GM12878 (cell line): ENCODE data around the gene MYOZ2. TPM values are rescaled to one million over a fixed set of nuclear protein-coding genes. Genes with fewer than 3 reads are reported as not detected.
"Not testable (repeated sequence)": the region's sequence is repeated elsewhere in the genome, so short reads cannot be mapped to it uniquely, and the experiment has no call there.

Source experiments
- ATAC-seq: fragments of 200-7000 bp; cut with Tn5 transposase; 3 replicates; pipeline ENCODE4 v1.9.1; 2020; ENCODE audit warnings: mild to moderate bottlenecking, moderate library complexity
- BruUV-seq: library from RNA; stranded (reverse); fragments of 400-500 nt; replicated peaks from 2 replicates; lab custom pipeline; 2021; lab: Mats Ljungman, UMichigan
- CTCF ChIA-PET: fragments of 300-600 bp; sonication (Branson Sonifier 250); formaldehyde crosslinking; extraction: SDS; loops from one replicate; lab custom pipeline; 2021; ENCODE audit warnings: inconsistent platforms; lab: Yijun Ruan, JAX
- POLR2A ChIA-PET: fragments of 350-600 bp; formaldehyde crosslinking; extraction: SDS; loops from one replicate; lab custom pipeline; 2021; ENCODE audit warnings: inconsistent platforms; lab: Charles Lee
- RAD21 ChIA-PET: fragments of 300-600 bp; sonication (Branson Sonifier 250); formaldehyde crosslinking; loops from one replicate; lab custom pipeline; 2023; ENCODE audit warnings: antibody characterized with exemption; ENCODE audit not compliant: unreplicated experiment; lab: Charles Lee
- SMC1A ChIA-PET: fragments of 300-600 bp; sonication (Branson Sonifier 250); formaldehyde crosslinking; loops from one replicate; lab custom pipeline; 2023; ENCODE audit not compliant: unreplicated experiment, uncharacterized antibody; lab: Charles Lee
- DNase-seq: peaks from one replicate; pipeline ENCODE4 v3.0.0-alpha.2; 2011; ENCODE audit warnings: low read depth, low spot score
- FAIRE-seq: peaks from 3 replicates; lab custom pipeline; 2011; peaks lifted over from hg19 to GRCh38; lab: Jason Lieb, UNC
- H2AFZ ChIP-seq: 2 replicates; pipeline ENCODE4 v1.6.0; 2011; ENCODE audit warnings: low read depth, low read length, control low read depth; ENCODE audit not compliant: control insufficient read depth
- H3K27ac ChIP-seq: 2 replicates; pipeline ENCODE4 v1.5.1; 2011; ENCODE audit warnings: control low read depth; ENCODE audit not compliant: control insufficient read depth, insufficient read depth
- H3K27me3 ChIP-seq, 2 experiments: replicated peaks in 1 of 2; 2 replicates each; pipeline versions ENCODE4 v1.6.0 to v1.6.1; 2011; ENCODE audit warnings: low read length in 1 of 2; ENCODE audit not compliant: control insufficient read depth in 2 of 2, insufficient read depth in 2 of 2
- H3K36me3 ChIP-seq, 2 experiments: 2 replicates each; pipeline ENCODE4 v1.5.1; 2011; ENCODE audit warnings: low read length in 1 of 2; ENCODE audit not compliant: control insufficient read depth in 2 of 2, insufficient read depth in 2 of 2
- H3K4me1 ChIP-seq: 2 replicates; pipeline ENCODE4 v1.6.1; 2011; ENCODE audit warnings: mild to moderate bottlenecking, low read length, moderate library complexity, mixed read lengths; ENCODE audit not compliant: control insufficient read depth, insufficient read depth
- H3K4me2 ChIP-seq: 2 replicates; pipeline ENCODE4 v1.6.0; 2011; ENCODE audit warnings: control low read depth; ENCODE audit not compliant: control insufficient read depth, insufficient read depth
- H3K4me3 ChIP-seq: fragments of 200-600 bp; sonication (generic); 2 replicates; pipeline ENCODE4 v1.5.1; 2016
- H3K79me2 ChIP-seq: 2 replicates; pipeline ENCODE4 v1.6.0; 2011; ENCODE audit warnings: low read length; ENCODE audit not compliant: control insufficient read depth, insufficient read depth
- H3K9ac ChIP-seq: 2 replicates; pipeline ENCODE4 v1.8.0; 2011; ENCODE audit warnings: low read length, control low read depth, mixed read lengths; ENCODE audit not compliant: control insufficient read depth, insufficient read depth
- H3K9me3 ChIP-seq: replicated peaks from 3 replicates; pipeline ENCODE4 v1.5.1; 2011; ENCODE audit warnings: mild to moderate bottlenecking, low read length; ENCODE audit not compliant: control insufficient read depth, insufficient read depth
- H4K20me1 ChIP-seq: 2 replicates; pipeline ENCODE4 v1.6.0; 2011; ENCODE audit not compliant: control insufficient read depth, insufficient read depth
- CHD4 ChIP-seq: fragments of 200-600 bp; sonication (generic); IDR thresholded peaks from 2 replicates; pipeline ENCODE4 v1.6.1; 2016; ENCODE audit warnings: mild to moderate bottlenecking
- WGBS: methylation state at CpG from one replicate; pipeline ENCODE4 v1.1.6; 2016; ENCODE audit warnings: low lambda C conversion rate; ENCODE audit not compliant: insufficient replicate concordance, insufficient coverage; ENCODE audit errors: missing lambda C conversion rate; 5-methylcytosine and 5-hydroxymethylcytosine counted together
- in situ Hi-C: fragments of 300-500 bp; cut with MboI; formaldehyde crosslinking; loops from 9 replicates; pipeline ENCODE4 v1.14.3; 2018; ENCODE audit warnings: mixed read lengths
- intact Hi-C: fragments of 100-400 bp; cut with micrococcal nuclease; formaldehyde crosslinking; loops from one replicate; pipeline ENCODE4 v1.14.2; 2022; ENCODE audit not compliant: unreplicated experiment
- polyA plus RNA-seq, 11 experiments: library from polyadenylated mRNA; depleted of rRNA in 4 of 11; unstranded in 6 of 11; stranded (reverse) in 5 of 11; fragments of >200 nt; fragmentation: Nextera tagmentation in 4 of 11; fragmentation: Illumina TruSeq in 1 of 11; extraction: Ambion mirVana in 4 of 11; extraction: Trizol in 1 of 11; gene quantifications; 1 replicate in 1 of 11; 2 replicates in 10 of 11; pipeline versions ENCODE4 v1.2.1 to v1.2.3, GENCODE V29; 2011 to 2016; ENCODE audit warnings: inconsistent platforms in 2 of 11, missing spikeins in 2 of 11, low read depth in 1 of 11
- total RNA-seq, 4 experiments: library from RNA; depleted of rRNA in 3 of 4; stranded (reverse); fragments of >200 nt in 3 of 4; fragmentation: Illumina TruSeq in 1 of 4; extraction: Trizol in 1 of 4; gene quantifications; 2 replicates each; pipeline versions ENCODE4 v1.2.1 to v1.2.3, GENCODE V29; 2013 to 2021
- TF ChIP-seq, protein P1 (sequence below): fragments of 450-650 bp; conservative IDR thresholded peaks from 2 replicates; pipeline ENCODE4 v1.6.1; 2017; ENCODE audit warnings: mild to moderate bottlenecking, moderate library complexity

MYOZ2 gene
- total and polyA plus RNA-seq, 10 of the 15 experiments (the other 5 are each of a cell fraction or from before 2014, with no cell fraction given), result not detected

DNA sequence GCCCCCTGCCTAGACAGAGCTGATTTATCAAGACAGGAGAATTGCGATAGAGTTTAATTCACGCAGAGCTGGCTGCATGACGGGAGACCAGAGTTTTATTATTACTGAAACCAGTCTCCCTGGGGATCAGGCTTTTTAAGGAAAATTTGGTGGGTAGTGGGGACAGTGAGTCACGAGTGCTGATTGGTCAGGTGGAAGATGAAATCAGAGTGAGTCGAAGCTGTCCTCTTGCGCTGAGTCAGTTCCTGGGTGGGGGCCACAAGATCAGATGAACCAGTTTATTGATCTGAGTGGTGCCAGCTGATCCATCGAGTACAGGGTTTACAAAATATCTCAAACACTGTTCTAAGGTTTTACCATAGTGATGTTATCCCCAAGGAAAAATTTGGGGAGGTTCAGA, 36.6 kb downstream of the MYOZ2 start:
- Histone ChIP-seq H3K79me2 (no peaks in the 10 kb centered on the region), H3K4me1 (no peaks in the 10 kb centered on the region), H3K9me3 (no peaks in the 10 kb centered on the region), H3K9ac (no peak overlapping the region), H3K27me3 (no peaks in the 10 kb centered on the region), H4K20me1 (no peaks in the 10 kb centered on the region), H3K4me3 (no peak overlapping the region), H3K27ac (no peak overlapping the region), H3K36me3 (no peaks in the 10 kb centered on the region), H3K4me2 (no peak overlapping the region), H2AFZ (no peak overlapping the region)
- intact Hi-C loops (no loop called here), in situ Hi-C loops (no loop called here)
- ChIA-PET RAD21 (no interaction called here), POLR2A (no interaction called here), SMC1A (no interaction called here), CTCF (interaction anchor here (1.0 kb wide), 1 partner anchor 131 kb away, joined by 4 read pairs; no protein-coding TSS in a partner anchor)
- 42% methylated on average over 7 of the region's 7 CpGs for WGBS
- ATAC-seq (no peak), FAIRE-seq (no peak), DNase-seq (no peak)
- TF ChIP-seq CHD4, result no peak
- TF ChIP-seq, protein P1, sequence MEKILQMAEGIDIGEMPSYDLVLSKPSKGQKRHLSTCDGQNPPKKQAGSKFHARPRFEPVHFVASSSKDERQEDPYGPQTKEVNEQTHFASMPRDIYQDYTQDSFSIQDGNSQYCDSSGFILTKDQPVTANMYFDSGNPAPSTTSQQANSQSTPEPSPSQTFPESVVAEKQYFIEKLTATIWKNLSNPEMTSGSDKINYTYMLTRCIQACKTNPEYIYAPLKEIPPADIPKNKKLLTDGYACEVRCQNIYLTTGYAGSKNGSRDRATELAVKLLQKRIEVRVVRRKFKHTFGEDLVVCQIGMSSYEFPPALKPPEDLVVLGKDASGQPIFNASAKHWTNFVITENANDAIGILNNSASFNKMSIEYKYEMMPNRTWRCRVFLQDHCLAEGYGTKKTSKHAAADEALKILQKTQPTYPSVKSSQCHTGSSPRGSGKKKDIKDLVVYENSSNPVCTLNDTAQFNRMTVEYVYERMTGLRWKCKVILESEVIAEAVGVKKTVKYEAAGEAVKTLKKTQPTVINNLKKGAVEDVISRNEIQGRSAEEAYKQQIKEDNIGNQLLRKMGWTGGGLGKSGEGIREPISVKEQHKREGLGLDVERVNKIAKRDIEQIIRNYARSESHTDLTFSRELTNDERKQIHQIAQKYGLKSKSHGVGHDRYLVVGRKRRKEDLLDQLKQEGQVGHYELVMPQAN, result no peak
- BruUV-seq, result no TSS peak

DNA sequence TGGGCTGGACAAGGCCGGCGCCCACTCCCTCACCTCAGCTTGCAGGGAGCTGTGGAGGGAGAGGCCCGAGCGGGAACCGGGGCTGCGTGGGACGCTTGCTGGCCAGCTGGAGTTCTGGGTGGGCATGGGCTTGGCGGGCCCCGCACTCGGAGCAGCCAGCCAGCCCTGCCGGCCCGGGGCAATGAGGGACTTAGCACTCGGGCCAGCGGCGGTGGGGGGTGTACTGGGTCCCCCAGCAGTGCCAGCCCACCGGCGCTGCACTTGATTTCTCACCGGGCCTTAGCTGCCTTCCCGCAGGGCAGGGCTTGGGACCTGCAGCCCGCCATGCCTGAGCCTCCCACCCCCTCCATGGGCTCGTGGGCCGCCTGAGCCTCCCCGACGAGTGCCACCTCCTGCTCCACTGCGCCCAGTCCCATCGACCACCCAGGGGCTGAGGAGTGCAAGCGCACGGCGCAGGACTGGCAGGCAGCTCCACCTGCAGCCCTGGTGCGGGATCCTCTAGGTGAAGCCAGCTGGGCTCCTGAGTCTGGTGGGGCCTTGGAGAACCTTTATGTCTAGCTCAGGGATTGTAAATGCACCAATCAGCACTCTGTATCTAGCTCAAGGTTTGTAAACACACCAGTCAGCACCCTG, 38.2 kb downstream of the MYOZ2 start:
- BruUV-seq, in situ Hi-C loops, H3K36me3 ChIP-seq, POLR2A ChIA-PET, SMC1A ChIA-PET, H3K79me2 ChIP-seq, intact Hi-C loops, H3K4me1 ChIP-seq, DNase-seq, RAD21 ChIA-PET, FAIRE-seq, CTCF ChIA-PET, H4K20me1 ChIP-seq, H3K4me3 ChIP-seq, H3K4me2 ChIP-seq, H3K27me3 ChIP-seq, H2AFZ ChIP-seq, H3K27ac ChIP-seq, ATAC-seq, H3K9ac ChIP-seq, H3K9me3 ChIP-seq: not testable (repeated sequence)
- WGBS, result 60% methylated on average over 11 of the region's 30 CpGs
